ENCODE data around the gene UHMK1.
"Not testable (repeated sequence)": the region's sequence is repeated elsewhere in the genome, so short reads cannot be mapped to it uniquely, and the experiment has no call there.

The UHMK1 gene

GRCh38 chr1:162570718-162571117 lies 73.1 kb downstream of the UHMK1 start:
- ATAC-seq: no peak

- not testable (repeated sequence) for ATAC-seq
Observed at GRCh38 chr1:162571121-162571520, 73.5 kb downstream of the UHMK1 start.

DNA sequence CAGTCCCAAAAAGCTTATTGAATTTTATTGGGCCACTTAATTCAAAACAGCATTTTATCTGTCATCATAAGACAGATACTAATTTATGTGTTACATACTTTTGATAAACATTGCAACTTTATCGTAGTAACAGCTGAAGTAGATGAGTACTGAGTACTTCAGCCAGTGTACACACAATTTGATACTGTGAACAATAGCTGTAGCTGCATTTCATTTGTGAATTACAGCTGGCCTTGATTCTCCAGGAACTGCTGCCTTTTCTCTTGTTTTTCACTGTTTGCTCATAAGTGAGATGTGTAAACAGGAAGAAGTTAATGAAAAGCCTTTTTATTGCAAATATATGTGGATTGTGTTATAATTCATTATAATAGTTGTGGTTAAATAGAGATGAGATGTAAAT lies 74.1 kb downstream of the UHMK1 start:
- ATAC-seq: no peak

DNA sequence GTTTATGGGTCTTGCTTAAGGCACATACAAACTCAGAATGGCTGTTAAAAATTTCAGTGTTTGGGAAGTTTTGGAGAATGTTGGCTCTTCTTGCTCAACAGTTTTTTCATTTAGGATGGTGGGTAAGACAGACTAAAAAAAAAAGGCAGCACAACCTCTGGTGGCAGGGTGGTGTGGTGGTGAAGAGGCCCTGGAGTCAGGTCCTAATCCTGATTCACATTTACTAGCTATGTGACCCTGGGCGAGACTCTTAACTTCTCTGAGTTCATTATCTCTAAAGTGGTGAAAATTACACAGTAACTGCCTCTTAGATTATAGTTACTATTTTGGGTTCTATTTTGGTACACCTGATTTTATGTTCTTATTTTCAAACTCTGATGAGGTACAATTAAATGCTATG lies 75.5 kb downstream of the UHMK1 start:
- ATAC-seq: no peak

DNA sequence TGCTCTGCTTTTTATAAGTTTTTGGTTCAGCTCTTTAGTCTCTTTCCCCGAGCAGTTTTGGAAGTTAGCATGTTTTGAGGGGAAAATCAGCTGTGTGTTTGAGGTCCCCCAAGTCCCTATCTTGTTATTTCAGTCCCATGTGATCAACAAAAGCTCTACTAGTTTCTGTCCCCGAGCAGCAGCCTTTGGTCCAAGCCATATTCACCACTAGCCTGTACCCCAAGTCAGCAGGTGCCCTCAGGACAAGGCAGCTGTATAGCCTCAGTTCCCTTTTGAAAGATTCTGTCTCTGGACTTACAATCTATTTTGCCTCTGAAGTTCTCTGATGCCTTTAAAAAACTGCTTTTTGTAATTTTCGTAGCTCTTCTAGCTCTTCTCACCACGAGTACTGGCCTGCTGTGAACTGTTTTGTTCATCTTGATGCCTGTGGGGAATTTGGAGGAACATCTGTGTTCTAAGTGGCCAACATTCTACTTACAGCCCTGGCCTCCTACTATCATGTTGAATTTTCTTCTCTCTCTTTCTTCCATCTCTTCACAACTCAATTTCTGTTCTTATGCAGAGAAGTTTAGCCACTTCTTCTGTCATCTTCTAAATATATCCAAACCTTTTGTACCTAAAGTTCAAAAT lies 80.6 kb downstream of the UHMK1 start:
- ATAC-seq: no peak

GRCh38 chr1:162578936-162579335 lies 81.3 kb downstream of the UHMK1 start:
- ATAC-seq: no peak
